OCI-LY1 (cell line): ENCODE measurements around the gene RANBP9.

Experiments
- H2AFZ ChIP-seq: fragments of 200-600 bp; sonication (generic), shearing (Covaris generic); 2 replicates; pipeline ENCODE4 v1.6.0; 2014; ENCODE audit warnings: antibody characterized with exemption, mild to moderate bottlenecking, low read length
- H3F3A ChIP-seq: fragments of 200-600 bp; sonication (generic), shearing (Covaris generic); 2 replicates; pipeline ENCODE4 v1.6.0; 2014; ENCODE audit warnings: mild to moderate bottlenecking, antibody characterized with exemption, low read length, moderate library complexity; ENCODE audit not compliant: insufficient read depth
- H3K27ac ChIP-seq: fragments of 200-600 bp; sonication (generic); 2 replicates; pipeline ENCODE4 v1.5.1; 2014; ENCODE audit warnings: low read length, mixed run types, mild to moderate bottlenecking, low read depth; ENCODE audit not compliant: poor library complexity, severe bottlenecking
- H3K27me3 ChIP-seq: fragments of 200-600 bp; sonication (generic); 2 replicates; pipeline ENCODE4 v1.6.0; 2014; ENCODE audit warnings: antibody characterized with exemption, mild to moderate bottlenecking, low read length, moderate library complexity; ENCODE audit not compliant: insufficient read depth
- H3K36me3 ChIP-seq: fragments of 200-600 bp; sonication (generic); 2 replicates; pipeline ENCODE4 v1.6.1; 2014; ENCODE audit warnings: mild to moderate bottlenecking, antibody characterized with exemption, low read length, moderate library complexity, mixed read lengths; ENCODE audit not compliant: insufficient read depth
- H3K4me1 ChIP-seq: fragments of 200-600 bp; sonication (generic); 2 replicates; pipeline ENCODE4 v1.5.1; 2014; ENCODE audit warnings: mild to moderate bottlenecking, low read length, moderate library complexity; ENCODE audit not compliant: insufficient read depth, severe bottlenecking
- H3K4me2 ChIP-seq: fragments of 200-600 bp; sonication (generic), shearing (Covaris generic); 2 replicates; pipeline ENCODE4 v1.6.1; 2014; ENCODE audit warnings: low read length
- H3K4me3 ChIP-seq: fragments of 200-600 bp; sonication (generic); 2 replicates; pipeline ENCODE4 v1.5.1; 2014; ENCODE audit warnings: low read length, low read depth, mild to moderate bottlenecking, mixed read lengths; ENCODE audit not compliant: poor library complexity, severe bottlenecking
- H3K79me2 ChIP-seq: fragments of 200-600 bp; shearing (Covaris generic); 2 replicates; pipeline ENCODE4 v1.6.1; 2016; ENCODE audit warnings: mixed run types, low read length, mixed read lengths; ENCODE audit not compliant: insufficient read depth
- H3K9ac ChIP-seq: fragments of 200-600 bp; sonication (generic), shearing (Covaris generic); 2 replicates; pipeline ENCODE4 v1.6.1; 2014; ENCODE audit warnings: mild to moderate bottlenecking, low read length, mixed read lengths
- H3K9me2 ChIP-seq: fragments of 200-600 bp; sonication (generic), shearing (Covaris generic); 2 replicates; pipeline ENCODE4 v1.6.1; 2014; ENCODE audit warnings: low read depth, mild to moderate bottlenecking, low read length, mixed read lengths
- H3K9me3 ChIP-seq: fragments of 200-600 bp; shearing (Covaris generic); 2 replicates; pipeline ENCODE4 v1.6.1; 2014; ENCODE audit warnings: low read length, mixed read lengths
- H4K20me1 ChIP-seq: fragments of 200-600 bp; sonication (generic), shearing (Covaris generic); 2 replicates; pipeline ENCODE4 v1.6.0; 2016; ENCODE audit warnings: mild to moderate bottlenecking, low read length; ENCODE audit not compliant: insufficient read depth
- CTCF ChIP-seq: fragments of 200-600 bp; sonication (generic), shearing (Covaris generic); IDR thresholded peaks from 2 replicates; pipeline ENCODE4 v1.5.1; 2017; ENCODE audit warnings: mild to moderate bottlenecking, antibody characterized with exemption, low read length, moderate library complexity, mixed read lengths
- EZH2 ChIP-seq: fragments of 200-600 bp; sonication (generic), shearing (Covaris generic); IDR thresholded peaks from 2 replicates; pipeline ENCODE4 v1.8.0; 2017; ENCODE audit warnings: borderline replicate concordance, mixed run types, mild to moderate bottlenecking, antibody characterized with exemption, low read length, moderate library complexity, mixed read lengths

RANBP9 gene

GRCh38 chr6:13604546-13605416 lies 106.9 kb downstream of the RANBP9 start:
- Histone ChIP-seq H3K9me3 (peaks cover 3% of the 10 kb centered on the region; the same call in 1 of the 2 replicates), H3K27ac (no peak overlapping the region), H3K9ac (no peak overlapping the region), H4K20me1 (no peaks in the 10 kb centered on the region), H2AFZ (no peak overlapping the region), H3K4me2 (no peak overlapping the region), H3K9me2 (no peaks in the 10 kb centered on the region), H3F3A (no peaks in the 10 kb centered on the region), H3K79me2 (no peaks in the 10 kb centered on the region), H3K27me3 (no peaks in the 10 kb centered on the region), H3K4me1 (no peaks in the 10 kb centered on the region), H3K4me3 (no peak overlapping the region), H3K36me3 (peaks cover 34% of the 10 kb centered on the region)
- TF ChIP-seq EZH2 (no peak), CTCF (no peak)

GRCh38 chr6:13604135-13604534 lies 107.5 kb downstream of the RANBP9 start:
- H3K27me3 ChIP-seq: no peaks in the 10 kb centered on the region
- TF ChIP-seq EZH2 (no peak), CTCF (no peak)
- peaks cover 38% of the 10 kb centered on the region for H3K36me3 ChIP-seq
- H3K9ac ChIP-seq: no peak overlapping the region
- no peaks in the 10 kb centered on the region for H3K79me2 ChIP-seq
- H3K27ac ChIP-seq: no peak overlapping the region
- no peaks in the 10 kb centered on the region for H3K9me2 ChIP-seq
- no peaks in the 10 kb centered on the region for H4K20me1 ChIP-seq
- H3K4me1 ChIP-seq: no peaks in the 10 kb centered on the region
- no peak overlapping the region for H3K4me2 ChIP-seq
- H3F3A ChIP-seq: no peaks in the 10 kb centered on the region
- no peak overlapping the region for H2AFZ ChIP-seq
- H3K9me3 ChIP-seq: peaks cover 3% of the 10 kb centered on the region; the same call in 1 of the 2 replicates
- H3K4me3 ChIP-seq: no peak overlapping the region

DNA sequence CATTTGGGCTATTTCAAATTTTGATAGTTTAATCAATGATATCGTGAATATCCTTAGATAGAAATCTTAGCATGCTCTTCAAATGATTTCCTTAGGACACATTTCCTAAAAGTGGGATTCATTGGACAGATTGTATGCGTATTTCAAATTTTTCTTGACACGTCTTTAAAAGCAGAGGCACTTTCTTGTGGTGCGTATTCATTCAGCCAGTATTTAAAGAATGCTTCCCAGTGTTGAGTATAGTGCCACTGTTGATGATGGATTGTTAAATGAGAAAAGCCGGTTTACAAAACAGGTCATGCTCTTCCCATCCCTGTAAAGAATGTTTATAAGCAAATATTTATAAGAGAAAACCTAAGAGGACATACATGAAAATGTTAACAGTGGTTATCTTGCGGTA lies 111.6 kb downstream of the RANBP9 start:
- Histone ChIP-seq H3K36me3 (peaks cover 54% of the 10 kb centered on the region), H4K20me1 (no peaks in the 10 kb centered on the region)
- TF ChIP-seq EZH2: no peak
- no peak for TF ChIP-seq CTCF

More for the DNA sequence above, 111.6 kb downstream of the RANBP9 start:
- H3K4me3 ChIP-seq: no peak overlapping the region
- peaks cover 3% of the 10 kb centered on the region; the same call in 1 of the 2 replicates for H3K9me3 ChIP-seq
- H3K27me3 ChIP-seq: no peaks in the 10 kb centered on the region
- no peaks in the 10 kb centered on the region for H3K9me2 ChIP-seq
- H3K4me1 ChIP-seq: peaks cover 10% of the 10 kb centered on the region
- H3K9ac ChIP-seq: no peak overlapping the region
- no peak overlapping the region for H3K27ac ChIP-seq
- H2AFZ ChIP-seq: no peak overlapping the region
- H3K4me2 ChIP-seq: no peak overlapping the region
- no peaks in the 10 kb centered on the region for H3K79me2 ChIP-seq
- no peaks in the 10 kb centered on the region for H3F3A ChIP-seq
